Activated T-helper 17 cell treated with anti-CD3 and anti-CD28 coated beads, Interleukin-2, amount 50 U/mL, for 72 hours (primary cell): ENCODE data around the gene COL4A3. TPM values are rescaled to one million over a fixed set of nuclear protein-coding genes. Genes with fewer than 3 reads are reported as not detected.

Experiments used
- ATAC-seq: fragments of 150-1000 bp; cut with Tn5 transposase; replicated peaks from 2 replicates; pipeline ENCODE4 v1.10.0; 2021; ENCODE audit warnings: mild to moderate bottlenecking, moderate library complexity
- H3K27ac Mint-ChIP-seq: one replicate; pipeline ENCODE4 v1.8.0; 2022; ENCODE audit warnings: mixed read lengths
- H3K27me3 Mint-ChIP-seq: one replicate; pipeline ENCODE4 v1.8.0; 2022; ENCODE audit warnings: mixed read lengths
- H3K36me3 Mint-ChIP-seq: one replicate; pipeline ENCODE4 v1.8.0; 2022; ENCODE audit warnings: low read depth, mild to moderate bottlenecking, mixed read lengths
- H3K4me1 Mint-ChIP-seq: one replicate; pipeline ENCODE4 v1.8.0; 2022; ENCODE audit warnings: mixed read lengths
- H3K4me3 Mint-ChIP-seq: one replicate; pipeline ENCODE4 v1.8.0; 2022; ENCODE audit warnings: mild to moderate bottlenecking, mixed read lengths
- H3K9me3 Mint-ChIP-seq: one replicate; pipeline ENCODE4 v1.8.0; 2022; ENCODE audit warnings: mixed read lengths
- total RNA-seq, 2 donors: library from RNA; stranded (reverse); gene quantifications; one replicate each; pipeline ENCODE4 v1.2.3, GENCODE V29; 2022

COL4A3 gene
- under 1 TPM; 0.35 to 0.42 TPM for total RNA-seq

DNA sequence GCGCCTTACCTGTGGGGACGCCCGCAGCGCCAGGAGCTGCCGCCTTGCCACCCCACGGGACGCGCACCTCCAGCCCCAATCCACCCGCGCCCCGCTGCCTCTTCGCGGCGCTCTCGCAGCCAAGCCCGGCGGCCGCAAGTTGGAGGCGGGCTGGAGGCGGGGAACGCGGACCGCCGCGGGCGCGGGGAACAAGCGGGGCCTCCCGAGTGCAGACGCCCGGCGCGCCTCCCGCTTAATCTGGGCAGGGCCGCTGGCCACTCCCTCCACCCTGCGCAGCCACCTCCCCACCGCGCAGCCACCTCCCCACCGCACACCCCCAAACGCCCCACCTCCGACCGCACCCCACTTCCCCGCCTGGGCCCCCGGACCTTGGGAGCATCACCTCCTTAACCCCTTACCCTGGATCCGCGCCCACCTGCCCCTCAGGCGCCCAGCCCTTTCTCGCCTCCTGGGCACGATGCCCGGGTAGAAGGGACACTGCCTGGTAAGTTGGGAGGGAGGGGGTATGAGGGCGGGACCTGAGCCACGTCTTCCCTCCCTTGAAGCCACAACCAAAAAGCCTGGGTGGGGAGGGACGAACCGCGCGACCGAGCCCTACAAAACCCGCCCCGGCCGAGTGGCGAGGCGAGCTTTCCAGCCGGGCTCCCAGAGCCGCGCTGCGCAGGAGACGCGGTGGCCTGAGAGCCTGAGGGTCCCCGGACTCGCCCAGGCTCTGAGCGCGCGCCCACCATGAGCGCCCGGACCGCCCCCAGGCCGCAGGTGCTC, at the start of gene COL4A3, which contains the start of gene COL4A4:
COL4A3 (plus strand) TSS at position 627 of the 765 bp plus-strand sequence; CDS start at position 730, 103 bp downstream.
COL4A4 (minus strand) TSS at position 208 of the 765 bp plus-strand sequence. CDS start 16,722 bp downstream, outside the sequence.
- ATAC-seq, result peak; percentile 53
- Mint-ChIP-seq H3K9me3 (no peaks in the 10 kb centered on the region), H3K27me3 (peaks cover 50% of the 10 kb centered on the region), H3K36me3 (no peaks in the 10 kb centered on the region), H3K4me3 (peak within 1 kb of the TSS; percentile 65), H3K4me1 (no peaks in the 10 kb centered on the region), H3K27ac (no peak within 1 kb of the TSS)

DNA sequence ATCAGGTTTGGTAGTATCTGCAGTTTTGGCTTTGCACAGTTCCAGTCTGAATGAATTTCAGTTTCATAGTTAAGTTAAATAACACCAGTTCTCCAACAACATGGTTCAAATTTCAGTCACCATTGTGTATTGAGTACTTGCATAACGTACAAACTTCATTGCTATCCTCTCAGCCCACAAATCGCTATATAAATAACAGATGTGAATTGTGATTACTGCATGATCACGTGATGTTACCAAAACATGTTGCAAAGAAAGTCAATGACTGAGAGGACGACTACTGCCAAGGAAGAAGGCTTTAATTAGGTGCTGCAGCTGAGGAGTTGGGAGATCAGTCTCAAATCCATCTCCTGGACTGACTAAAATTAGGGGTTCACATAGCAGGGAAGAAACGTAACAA, 48.7 kb upstream of the COL4A3 start:
- no peaks in the 10 kb centered on the region for H3K36me3 Mint-ChIP-seq

DNA sequence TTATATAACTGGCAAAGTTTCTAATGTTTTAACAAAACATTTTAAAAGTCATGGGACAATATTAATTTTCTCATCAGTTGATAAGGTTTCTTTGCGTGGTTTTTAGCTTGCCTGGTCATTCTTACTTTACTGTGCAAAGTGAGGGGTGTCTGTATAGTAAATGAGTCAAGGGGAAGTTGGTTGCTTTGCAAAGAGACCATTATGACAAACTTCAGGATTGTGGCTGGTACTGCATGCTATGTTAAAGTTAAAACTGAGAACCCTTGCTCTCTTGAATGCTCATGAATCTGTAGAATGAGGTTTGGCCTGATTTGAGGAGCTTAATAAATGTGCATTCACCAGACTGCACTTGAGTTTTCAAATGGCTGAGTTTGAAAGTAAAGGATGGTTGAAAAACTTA, 47.4 kb upstream of the COL4A3 start:
- no peak overlapping the region for H3K4me3 Mint-ChIP-seq
- ATAC-seq, result peak; percentile 53
- H3K4me1 Mint-ChIP-seq, result no peaks in the 10 kb centered on the region
- H3K36me3 Mint-ChIP-seq, result no peaks in the 10 kb centered on the region
- H3K9me3 Mint-ChIP-seq, result no peaks in the 10 kb centered on the region
- H3K27ac Mint-ChIP-seq, result no peak overlapping the region
- H3K27me3 Mint-ChIP-seq, result peaks cover 20% of the 10 kb centered on the region

More for the DNA sequence above, 48.7 kb upstream of the COL4A3 start:
- H3K27me3 Mint-ChIP-seq, result peaks cover 20% of the 10 kb centered on the region
- no peaks in the 10 kb centered on the region for H3K9me3 Mint-ChIP-seq
- H3K27ac Mint-ChIP-seq, result no peak overlapping the region
- no peaks in the 10 kb centered on the region for H3K4me1 Mint-ChIP-seq
- H3K4me3 Mint-ChIP-seq, result no peak overlapping the region
- no peak for ATAC-seq

DNA sequence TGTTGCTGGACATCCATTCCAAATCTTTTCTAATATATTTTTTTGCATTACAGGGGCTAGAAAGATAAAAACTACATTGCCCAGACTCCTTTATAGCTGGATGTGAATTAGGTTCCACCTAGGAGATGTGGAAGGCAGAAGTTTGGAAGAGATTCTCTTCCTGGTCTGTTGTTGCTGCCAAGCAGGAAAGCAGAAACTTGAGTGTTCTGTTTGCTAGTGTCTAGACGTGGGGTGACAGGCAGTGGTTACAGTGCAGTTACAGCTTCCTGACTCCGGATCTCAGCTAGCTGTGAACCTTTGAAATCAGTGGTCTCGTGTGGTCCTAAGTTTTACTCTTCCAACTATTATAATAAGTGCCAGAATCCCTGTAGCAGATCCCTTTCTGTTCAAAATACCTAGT, 46.6 kb upstream of the COL4A3 start:
- Mint-ChIP-seq H3K36me3 (no peaks in the 10 kb centered on the region), H3K27ac (no peak overlapping the region), H3K27me3 (peaks cover 15% of the 10 kb centered on the region)

DNA sequence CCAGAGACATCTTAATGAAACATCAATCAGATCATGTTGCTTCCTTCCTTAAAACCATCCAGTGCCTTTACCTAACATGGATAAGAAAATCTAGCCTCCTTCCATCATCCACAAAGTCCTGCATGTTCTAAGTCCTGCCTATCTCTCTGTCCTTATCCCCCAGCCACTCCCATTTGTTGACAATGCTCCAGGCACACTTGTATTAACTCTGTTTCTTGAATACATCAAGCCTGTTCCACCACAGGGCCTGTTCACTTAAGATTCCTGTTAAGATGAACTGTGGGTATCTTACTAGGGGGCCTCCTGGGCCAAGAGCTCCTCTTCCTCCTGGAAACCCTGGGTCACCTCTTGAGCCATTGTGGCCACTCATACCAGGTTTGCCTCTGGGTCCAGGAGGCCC, 46.1 kb upstream of the COL4A3 start:
- no peaks in the 10 kb centered on the region for H3K36me3 Mint-ChIP-seq
- no peaks in the 10 kb centered on the region for H3K4me1 Mint-ChIP-seq
- H3K9me3 Mint-ChIP-seq, result no peaks in the 10 kb centered on the region
- H3K4me3 Mint-ChIP-seq, result no peak overlapping the region
- H3K27ac Mint-ChIP-seq, result no peak overlapping the region
- no peak for ATAC-seq
- peaks cover 16% of the 10 kb centered on the region for H3K27me3 Mint-ChIP-seq

More for the DNA sequence above, 46.6 kb upstream of the COL4A3 start:
- H3K4me3 Mint-ChIP-seq, result no peak overlapping the region
- no peaks in the 10 kb centered on the region for H3K4me1 Mint-ChIP-seq
- no peak for ATAC-seq
- no peaks in the 10 kb centered on the region for H3K9me3 Mint-ChIP-seq

DNA sequence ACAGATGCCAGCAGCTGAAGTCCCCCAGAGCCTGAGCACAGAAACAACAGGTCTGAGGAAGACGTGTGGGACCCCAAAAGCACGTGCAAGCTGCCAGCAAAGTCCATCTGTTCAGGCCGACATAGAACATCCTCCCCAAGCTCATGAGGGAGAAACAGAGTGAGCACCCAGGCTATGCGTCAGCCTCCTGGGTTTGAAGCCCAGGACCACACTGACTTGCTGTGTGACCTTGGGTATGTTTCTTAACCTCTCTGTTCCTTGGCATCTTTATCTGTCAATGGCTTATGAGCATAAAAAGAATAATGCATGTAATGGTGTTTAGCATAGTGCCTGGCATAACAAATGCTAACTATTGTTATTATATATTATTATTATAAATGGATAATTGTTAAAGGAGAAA, 40.7 kb upstream of the COL4A3 start:
- no peak overlapping the region for H3K4me3 Mint-ChIP-seq
- no peaks in the 10 kb centered on the region for H3K9me3 Mint-ChIP-seq
- H3K27ac Mint-ChIP-seq, result no peak overlapping the region
- ATAC-seq, result no peak
- H3K27me3 Mint-ChIP-seq, result peaks cover 16% of the 10 kb centered on the region
- no peaks in the 10 kb centered on the region for H3K4me1 Mint-ChIP-seq
- H3K36me3 Mint-ChIP-seq, result no peaks in the 10 kb centered on the region

DNA sequence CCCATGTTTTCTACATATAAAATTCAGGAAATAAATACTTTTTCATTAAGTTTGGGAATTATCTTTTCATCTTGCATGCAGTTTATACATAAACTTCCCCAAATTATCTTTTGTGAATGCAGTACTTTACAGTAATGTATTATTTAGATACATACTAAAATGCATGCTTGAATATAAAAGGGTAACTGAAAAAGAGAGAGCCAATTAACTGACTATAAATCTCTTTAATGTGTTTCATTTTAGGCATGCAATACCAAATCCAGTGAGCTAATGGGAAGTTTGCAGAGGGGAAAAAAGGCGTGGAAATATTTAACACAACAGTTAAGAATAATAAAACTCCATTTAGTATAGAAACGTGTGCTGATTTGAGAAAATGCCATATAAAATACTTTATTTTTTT, 39.6 kb upstream of the COL4A3 start:
- H3K4me1 Mint-ChIP-seq, result no peaks in the 10 kb centered on the region
- H3K9me3 Mint-ChIP-seq, result no peaks in the 10 kb centered on the region
- no peaks in the 10 kb centered on the region for H3K36me3 Mint-ChIP-seq
- H3K27me3 Mint-ChIP-seq, result peaks cover 21% of the 10 kb centered on the region
- H3K27ac Mint-ChIP-seq, result no peak overlapping the region
- no peak overlapping the region for H3K4me3 Mint-ChIP-seq
- no peak for ATAC-seq

DNA sequence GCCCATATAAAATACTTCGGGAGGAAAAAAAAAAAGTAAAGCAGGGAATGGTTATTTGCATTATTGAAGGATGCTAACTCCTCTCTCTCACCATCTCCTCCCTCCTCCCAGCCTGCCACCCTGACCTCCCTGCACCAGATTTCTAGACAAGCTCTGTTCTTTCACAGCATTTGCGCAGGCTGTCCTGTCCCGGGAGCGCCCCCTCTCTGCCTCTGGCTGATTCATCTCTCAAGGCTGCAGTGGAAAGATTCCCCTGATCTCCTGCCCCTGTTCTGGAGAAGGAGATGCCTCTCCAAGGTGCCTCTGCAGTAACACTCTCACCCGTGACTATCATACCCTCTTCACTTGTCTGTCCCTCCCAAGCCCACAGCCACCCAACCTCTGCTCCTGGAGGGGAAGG, 38.9 kb upstream of the COL4A3 start:
- no peak overlapping the region for H3K4me3 Mint-ChIP-seq
- no peaks in the 10 kb centered on the region for H3K4me1 Mint-ChIP-seq
- peaks cover 21% of the 10 kb centered on the region for H3K27me3 Mint-ChIP-seq
- H3K36me3 Mint-ChIP-seq, result no peaks in the 10 kb centered on the region
- H3K27ac Mint-ChIP-seq, result no peak overlapping the region
- no peaks in the 10 kb centered on the region for H3K9me3 Mint-ChIP-seq
- no peak for ATAC-seq

DNA sequence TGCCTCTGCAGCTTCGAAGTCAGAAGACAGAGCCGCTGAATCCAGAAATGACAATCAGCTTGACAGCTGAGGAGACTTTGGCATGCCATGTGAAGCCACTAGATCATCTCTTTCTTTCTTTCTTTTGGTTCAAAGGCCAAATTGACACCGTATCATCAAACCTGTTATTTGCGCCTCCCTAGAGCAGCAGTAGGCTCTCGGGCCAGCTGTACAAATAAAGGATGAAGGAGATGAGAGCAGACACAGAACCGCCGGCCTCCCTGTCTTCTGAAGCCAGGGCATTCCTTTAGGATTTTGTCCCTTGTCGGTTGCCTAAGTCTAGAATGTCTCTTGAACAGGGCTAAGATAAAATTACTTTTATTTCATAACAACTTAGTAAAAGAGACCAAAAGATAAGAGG, 37.2 kb upstream of the COL4A3 start:
- Mint-ChIP-seq H3K27ac (no peak overlapping the region), H3K9me3 (no peaks in the 10 kb centered on the region), H3K4me1 (no peaks in the 10 kb centered on the region), H3K27me3 (peaks cover 28% of the 10 kb centered on the region), H3K36me3 (no peaks in the 10 kb centered on the region), H3K4me3 (no peak overlapping the region)
- no peak for ATAC-seq

DNA sequence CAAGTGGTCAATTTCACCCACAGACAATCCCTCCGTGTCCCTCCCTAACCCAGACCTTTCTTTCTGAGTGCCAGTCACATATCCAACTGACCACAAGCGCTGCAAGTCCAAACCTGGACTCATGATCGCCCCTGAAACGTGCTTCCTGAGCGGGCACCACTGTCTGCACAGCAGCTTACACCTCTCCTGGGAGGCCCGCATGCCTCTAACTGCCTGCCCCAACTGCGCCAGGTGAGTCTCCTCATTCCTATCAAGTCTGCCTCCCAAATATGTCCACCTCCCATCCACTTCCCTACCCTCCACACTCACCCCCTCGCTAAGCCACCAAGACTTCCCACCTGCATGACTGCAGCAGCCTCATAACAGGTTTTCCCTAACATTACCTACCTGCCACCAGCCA, 33.8 kb upstream of the COL4A3 start:
- Mint-ChIP-seq H3K27ac (no peak overlapping the region), H3K27me3 (peaks cover 24% of the 10 kb centered on the region), H3K4me3 (no peak overlapping the region), H3K36me3 (no peaks in the 10 kb centered on the region), H3K4me1 (no peaks in the 10 kb centered on the region), H3K9me3 (no peaks in the 10 kb centered on the region)
- no peak for ATAC-seq

DNA sequence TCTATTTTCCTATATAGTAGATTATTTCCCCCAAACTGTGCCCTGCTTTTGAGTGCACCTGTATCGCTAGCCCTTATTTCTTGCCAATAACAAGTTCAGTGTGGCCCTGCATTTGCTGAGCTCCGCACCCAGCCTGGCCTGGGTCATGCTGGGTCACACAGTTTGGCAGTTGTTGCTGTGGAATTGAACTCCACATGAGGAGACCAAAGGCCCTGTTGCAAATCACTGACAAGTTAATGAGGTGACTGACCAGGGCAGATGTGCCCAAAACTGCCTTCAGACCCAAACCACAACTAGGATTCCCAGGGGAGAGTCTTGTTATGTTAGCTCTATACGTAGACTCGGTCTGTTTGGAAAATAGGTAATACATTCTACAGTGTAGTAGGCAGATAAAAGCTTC, 31.4 kb upstream of the COL4A3 start:
- ATAC-seq, result no peak
- H3K27me3 Mint-ChIP-seq, result peaks cover 21% of the 10 kb centered on the region
- no peak overlapping the region for H3K27ac Mint-ChIP-seq
- H3K36me3 Mint-ChIP-seq, result no peaks in the 10 kb centered on the region
- H3K4me3 Mint-ChIP-seq, result no peak overlapping the region
- no peaks in the 10 kb centered on the region for H3K4me1 Mint-ChIP-seq
- no peaks in the 10 kb centered on the region for H3K9me3 Mint-ChIP-seq

DNA sequence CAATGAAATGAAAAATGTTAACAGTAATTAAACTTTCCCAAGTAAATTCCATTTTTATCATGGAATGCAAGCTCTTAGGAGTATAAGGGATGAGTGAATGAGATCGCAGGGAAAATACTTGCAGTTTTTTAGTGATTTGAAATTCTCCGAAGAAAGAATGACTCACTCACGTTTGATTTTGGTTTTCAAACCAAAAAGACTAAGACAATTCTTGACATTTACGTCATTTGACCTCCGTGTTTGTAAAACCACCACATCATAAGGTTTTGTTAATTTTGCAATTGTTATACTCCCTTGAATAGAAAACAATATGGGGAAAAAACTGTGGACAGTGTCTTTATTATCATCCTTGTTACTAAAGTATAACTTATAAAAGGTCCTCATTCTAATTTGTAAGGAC, 29.8 kb upstream of the COL4A3 start:
- no peak for ATAC-seq
- H3K4me3 Mint-ChIP-seq, result no peak overlapping the region
- H3K36me3 Mint-ChIP-seq, result no peaks in the 10 kb centered on the region
- H3K9me3 Mint-ChIP-seq, result no peaks in the 10 kb centered on the region
- H3K27me3 Mint-ChIP-seq, result peaks cover 9% of the 10 kb centered on the region
- H3K27ac Mint-ChIP-seq, result no peak overlapping the region
- no peaks in the 10 kb centered on the region for H3K4me1 Mint-ChIP-seq

DNA sequence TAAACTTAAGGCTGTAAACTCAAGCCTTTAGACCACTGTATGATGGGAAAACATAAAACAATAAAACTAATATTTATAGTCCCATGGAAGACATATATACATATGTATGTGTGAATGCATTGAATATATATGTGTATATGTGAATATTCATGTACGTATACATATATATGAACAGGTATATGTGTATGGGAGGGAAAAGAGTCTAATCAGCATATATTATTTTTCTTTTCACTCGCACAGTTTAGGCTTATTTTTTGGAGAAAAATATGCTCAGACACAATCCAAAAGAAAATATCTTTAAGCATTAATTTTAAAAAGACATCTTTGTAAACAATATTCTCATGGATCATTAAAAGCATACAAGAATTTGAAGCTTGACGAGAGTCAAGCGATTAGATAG, 23.1 kb upstream of the COL4A3 start:
- Mint-ChIP-seq H3K4me1 (no peaks in the 10 kb centered on the region), H3K9me3 (no peaks in the 10 kb centered on the region), H3K27me3 (peaks cover 7% of the 10 kb centered on the region), H3K27ac (no peak overlapping the region), H3K4me3 (no peak overlapping the region), H3K36me3 (no peaks in the 10 kb centered on the region)
- ATAC-seq, result no peak

DNA sequence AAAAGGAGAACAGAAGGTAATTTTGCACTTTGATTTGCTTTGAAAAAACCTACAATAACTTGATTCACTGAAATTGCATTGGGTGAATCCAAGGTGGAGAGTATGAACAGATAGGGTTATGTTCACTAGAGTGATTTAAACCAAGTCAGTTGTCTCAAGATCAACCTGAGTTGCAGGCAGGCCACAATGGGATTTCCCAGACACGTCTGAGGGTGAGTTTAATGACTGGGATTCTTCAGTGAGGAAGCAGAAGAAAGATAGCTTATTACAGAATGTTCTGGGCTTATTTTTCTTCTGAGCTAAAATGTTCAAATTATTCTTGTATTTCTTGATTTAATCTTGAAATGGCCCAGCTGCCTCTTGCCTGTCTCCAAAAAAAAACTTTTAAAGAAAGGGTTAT, 20.5 kb upstream of the COL4A3 start:
- no peak overlapping the region for H3K4me3 Mint-ChIP-seq
- ATAC-seq, result no peak
- no peak overlapping the region for H3K27ac Mint-ChIP-seq
- H3K4me1 Mint-ChIP-seq, result no peaks in the 10 kb centered on the region
- peaks cover 13% of the 10 kb centered on the region for H3K27me3 Mint-ChIP-seq
- peaks cover 4% of the 10 kb centered on the region for H3K9me3 Mint-ChIP-seq
- no peaks in the 10 kb centered on the region for H3K36me3 Mint-ChIP-seq

DNA sequence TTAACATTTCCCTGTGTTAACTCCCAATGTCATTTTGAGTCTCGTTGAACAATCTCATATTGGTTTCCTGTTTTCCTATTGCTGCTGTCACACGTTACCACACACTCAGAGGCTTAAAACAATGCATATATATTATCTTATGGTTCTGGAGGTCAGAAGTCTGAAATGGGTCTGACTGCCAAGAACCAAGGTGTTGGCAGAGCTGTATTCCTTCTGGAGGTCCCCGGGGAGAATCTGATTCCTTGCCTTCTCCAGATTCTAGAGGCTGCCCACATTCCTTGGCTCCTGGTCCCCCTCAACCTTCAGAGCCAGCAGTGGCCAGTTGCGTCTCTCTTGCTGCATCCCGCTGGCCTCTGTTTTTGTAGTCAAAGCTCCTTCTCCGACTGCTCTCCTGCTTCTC, 18.0 kb upstream of the COL4A3 start:
- no peaks in the 10 kb centered on the region for H3K36me3 Mint-ChIP-seq
- H3K27me3 Mint-ChIP-seq, result peaks cover 13% of the 10 kb centered on the region
- no peak overlapping the region for H3K27ac Mint-ChIP-seq
- H3K9me3 Mint-ChIP-seq, result peaks cover 4% of the 10 kb centered on the region
- no peak for ATAC-seq
- H3K4me1 Mint-ChIP-seq, result no peaks in the 10 kb centered on the region
- H3K4me3 Mint-ChIP-seq, result no peak overlapping the region
